ENCODE results near the gene ERV3-1. TPM values are rescaled to one million over a fixed set of nuclear protein-coding genes. Genes with fewer than 3 reads are reported as not detected.

Gene ERV3-1
- total and polyA plus RNA-seq, 9 of the 15 experiments (the other 6 are each of a cell fraction or from before 2014, with no cell fraction given): 10.2 to 30.0 (median 22.0) TPM

DNA sequence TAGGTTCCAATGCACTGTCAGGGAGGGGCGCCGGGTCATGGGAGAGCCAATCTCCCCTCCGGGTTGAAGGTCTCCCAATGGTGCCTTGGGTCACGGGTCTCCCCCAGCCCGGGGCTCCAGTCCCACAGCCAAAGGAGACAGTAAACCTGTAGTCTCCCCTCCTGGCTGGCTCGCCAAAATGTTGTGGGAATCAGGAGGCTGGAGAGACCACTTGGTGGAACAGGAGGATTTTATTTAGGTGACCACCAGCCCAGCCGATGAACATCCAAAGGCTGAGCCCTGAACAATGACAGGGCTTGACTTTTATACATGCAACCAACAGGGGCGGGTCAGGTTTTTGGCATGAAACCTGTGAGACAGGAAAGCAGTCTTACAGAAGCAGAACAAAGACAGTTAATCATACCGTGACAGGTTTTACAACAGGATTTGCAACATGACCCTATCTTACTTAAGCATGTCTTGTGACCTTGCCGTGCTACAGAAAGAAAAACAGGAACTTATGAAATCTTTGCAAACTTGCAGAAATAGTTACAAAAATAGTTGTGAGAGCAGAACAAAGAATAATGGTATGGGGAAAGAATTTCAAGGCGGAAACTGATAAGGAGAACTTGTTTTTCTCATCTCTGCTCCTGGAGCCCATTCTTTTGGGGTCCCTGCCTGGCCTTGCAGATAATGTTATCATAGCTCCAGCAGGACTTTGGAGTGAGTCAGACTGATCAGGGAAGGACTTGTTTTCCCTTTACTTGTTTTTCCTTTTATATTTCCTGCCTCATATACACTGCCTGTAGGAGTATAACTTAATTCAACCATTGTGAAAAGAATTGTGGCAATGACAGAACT lies 7.1 kb downstream of the ERV3-1 start (continued):
- TF ChIP-seq NEUROD1 (IDR thresholded peaks at IDR 0.05; ENCODE audit: borderline replicate concordance, low read depth, low read length, partially characterized antibody): peak; percentile 91
- TF ChIP-seq NUFIP1 (IDR thresholded peaks at IDR 0.05; ENCODE audit: partially characterized antibody): no peak
- TF ChIP-seq, protein P1, sequence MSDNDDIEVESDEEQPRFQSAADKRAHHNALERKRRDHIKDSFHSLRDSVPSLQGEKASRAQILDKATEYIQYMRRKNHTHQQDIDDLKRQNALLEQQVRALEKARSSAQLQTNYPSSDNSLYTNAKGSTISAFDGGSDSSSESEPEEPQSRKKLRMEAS (CRISPR knock-in tag; IDR thresholded peaks at IDR 0.05): 0 out of 2 replicates have a peak, but pooled peaks have one; percentile 21
- TF ChIP-seq NCOR1 (IDR thresholded peaks at IDR 0.05): peak; percentile 99
- TF ChIP-seq, protein P2, sequence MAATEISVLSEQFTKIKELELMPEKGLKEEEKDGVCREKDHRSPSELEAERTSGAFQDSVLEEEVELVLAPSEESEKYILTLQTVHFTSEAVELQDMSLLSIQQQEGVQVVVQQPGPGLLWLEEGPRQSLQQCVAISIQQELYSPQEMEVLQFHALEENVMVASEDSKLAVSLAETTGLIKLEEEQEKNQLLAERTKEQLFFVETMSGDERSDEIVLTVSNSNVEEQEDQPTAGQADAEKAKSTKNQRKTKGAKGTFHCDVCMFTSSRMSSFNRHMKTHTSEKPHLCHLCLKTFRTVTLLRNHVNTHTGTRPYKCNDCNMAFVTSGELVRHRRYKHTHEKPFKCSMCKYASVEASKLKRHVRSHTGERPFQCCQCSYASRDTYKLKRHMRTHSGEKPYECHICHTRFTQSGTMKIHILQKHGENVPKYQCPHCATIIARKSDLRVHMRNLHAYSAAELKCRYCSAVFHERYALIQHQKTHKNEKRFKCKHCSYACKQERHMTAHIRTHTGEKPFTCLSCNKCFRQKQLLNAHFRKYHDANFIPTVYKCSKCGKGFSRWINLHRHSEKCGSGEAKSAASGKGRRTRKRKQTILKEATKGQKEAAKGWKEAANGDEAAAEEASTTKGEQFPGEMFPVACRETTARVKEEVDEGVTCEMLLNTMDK (IDR thresholded peaks at IDR 0.05; ENCODE audit: borderline replicate concordance, insufficient read depth, low read depth, low read length, poor library complexity, severe bottlenecking): no peak
- no peak for TF ChIP-seq HLTF (IDR thresholded peaks at IDR 0.05)
- TF ChIP-seq ZNF696 (CRISPR knock-in tag; conservative IDR thresholded peaks at IDR 0.05): no peak
- no peak for TF ChIP-seq POLR2B (IDR thresholded peaks at IDR 0.05; ENCODE audit: low read depth, partially characterized antibody)
- TF ChIP-seq MCM7 (IDR thresholded peaks at IDR 0.05): no peak
- no peak for TF ChIP-seq ZNF57 (CRISPR knock-in tag; IDR thresholded peaks at IDR 0.05)
- peak; percentile 81 for TF ChIP-seq SP1 (CRISPR knock-in tag; IDR thresholded peaks at IDR 0.05)
- TF ChIP-seq, protein P3, sequence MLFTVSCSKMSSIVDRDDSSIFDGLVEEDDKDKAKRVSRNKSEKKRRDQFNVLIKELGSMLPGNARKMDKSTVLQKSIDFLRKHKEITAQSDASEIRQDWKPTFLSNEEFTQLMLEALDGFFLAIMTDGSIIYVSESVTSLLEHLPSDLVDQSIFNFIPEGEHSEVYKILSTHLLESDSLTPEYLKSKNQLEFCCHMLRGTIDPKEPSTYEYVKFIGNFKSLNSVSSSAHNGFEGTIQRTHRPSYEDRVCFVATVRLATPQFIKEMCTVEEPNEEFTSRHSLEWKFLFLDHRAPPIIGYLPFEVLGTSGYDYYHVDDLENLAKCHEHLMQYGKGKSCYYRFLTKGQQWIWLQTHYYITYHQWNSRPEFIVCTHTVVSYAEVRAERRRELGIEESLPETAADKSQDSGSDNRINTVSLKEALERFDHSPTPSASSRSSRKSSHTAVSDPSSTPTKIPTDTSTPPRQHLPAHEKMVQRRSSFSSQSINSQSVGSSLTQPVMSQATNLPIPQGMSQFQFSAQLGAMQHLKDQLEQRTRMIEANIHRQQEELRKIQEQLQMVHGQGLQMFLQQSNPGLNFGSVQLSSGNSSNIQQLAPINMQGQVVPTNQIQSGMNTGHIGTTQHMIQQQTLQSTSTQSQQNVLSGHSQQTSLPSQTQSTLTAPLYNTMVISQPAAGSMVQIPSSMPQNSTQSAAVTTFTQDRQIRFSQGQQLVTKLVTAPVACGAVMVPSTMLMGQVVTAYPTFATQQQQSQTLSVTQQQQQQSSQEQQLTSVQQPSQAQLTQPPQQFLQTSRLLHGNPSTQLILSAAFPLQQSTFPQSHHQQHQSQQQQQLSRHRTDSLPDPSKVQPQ (CRISPR knock-in tag; IDR thresholded peaks at IDR 0.05; ENCODE audit: borderline replicate concordance): 0 out of 2 replicates have a peak, but pooled peaks have one; percentile 55
- TF ChIP-seq MCM2 (IDR thresholded peaks at IDR 0.05; ENCODE audit: low read depth): no peak
- TF ChIP-seq, protein P4, sequence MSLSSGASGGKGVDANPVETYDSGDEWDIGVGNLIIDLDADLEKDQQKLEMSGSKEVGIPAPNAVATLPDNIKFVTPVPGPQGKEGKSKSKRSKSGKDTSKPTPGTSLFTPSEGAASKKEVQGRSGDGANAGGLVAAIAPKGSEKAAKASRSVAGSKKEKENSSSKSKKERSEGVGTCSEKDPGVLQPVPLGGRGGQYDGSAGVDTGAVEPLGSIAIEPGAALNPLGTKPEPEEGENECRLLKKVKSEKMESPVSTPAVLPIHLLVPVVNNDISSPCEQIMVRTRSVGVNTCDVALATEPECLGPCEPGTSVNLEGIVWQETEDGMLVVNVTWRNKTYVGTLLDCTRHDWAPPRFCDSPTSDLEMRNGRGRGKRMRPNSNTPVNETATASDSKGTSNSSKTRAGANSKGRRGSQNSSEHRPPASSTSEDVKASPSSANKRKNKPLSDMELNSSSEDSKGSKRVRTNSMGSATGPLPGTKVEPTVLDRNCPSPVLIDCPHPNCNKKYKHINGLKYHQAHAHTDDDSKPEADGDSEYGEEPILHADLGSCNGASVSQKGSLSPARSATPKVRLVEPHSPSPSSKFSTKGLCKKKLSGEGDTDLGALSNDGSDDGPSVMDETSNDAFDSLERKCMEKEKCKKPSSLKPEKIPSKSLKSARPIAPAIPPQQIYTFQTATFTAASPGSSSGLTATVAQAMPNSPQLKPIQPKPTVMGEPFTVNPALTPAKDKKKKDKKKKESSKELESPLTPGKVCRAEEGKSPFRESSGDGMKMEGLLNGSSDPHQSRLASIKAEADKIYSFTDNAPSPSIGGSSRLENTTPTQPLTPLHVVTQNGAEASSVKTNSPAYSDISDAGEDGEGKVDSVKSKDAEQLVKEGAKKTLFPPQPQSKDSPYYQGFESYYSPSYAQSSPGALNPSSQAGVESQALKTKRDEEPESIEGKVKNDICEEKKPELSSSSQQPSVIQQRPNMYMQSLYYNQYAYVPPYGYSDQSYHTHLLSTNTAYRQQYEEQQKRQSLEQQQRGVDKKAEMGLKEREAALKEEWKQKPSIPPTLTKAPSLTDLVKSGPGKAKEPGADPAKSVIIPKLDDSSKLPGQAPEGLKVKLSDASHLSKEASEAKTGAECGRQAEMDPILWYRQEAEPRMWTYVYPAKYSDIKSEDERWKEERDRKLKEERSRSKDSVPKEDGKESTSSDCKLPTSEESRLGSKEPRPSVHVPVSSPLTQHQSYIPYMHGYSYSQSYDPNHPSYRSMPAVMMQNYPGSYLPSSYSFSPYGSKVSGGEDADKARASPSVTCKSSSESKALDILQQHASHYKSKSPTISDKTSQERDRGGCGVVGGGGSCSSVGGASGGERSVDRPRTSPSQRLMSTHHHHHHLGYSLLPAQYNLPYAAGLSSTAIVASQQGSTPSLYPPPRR (CRISPR knock-in tag; IDR thresholded peaks at IDR 0.05; ENCODE audit: borderline replicate concordance): peak; percentile 96
- TF ChIP-seq ZNF121 (CRISPR knock-in tag; conservative IDR thresholded peaks at IDR 0.05): no peak
- no peak for TF ChIP-seq KAT7 (CRISPR knock-in tag; IDR thresholded peaks at IDR 0.05; ENCODE audit: borderline replicate concordance)

All from K562 (cell line).